NCI-H1694 treated with DMSO at 0.1 percent for 48 hours (cell line): ENCODE measurements around the gene STX4.

Experiments
- DNase-seq: peaks from one replicate; lab custom pipeline; 2025; lab: John Stamatoyannopoulos, UW

STX4 gene

GRCh38 chr16:31032736-31033708 is at the start of gene STX4:
TSS of gene STX4 (plus strand) at chr16:31033558. CDS start at chr16:31033806, 248 bp downstream.
- peak; percentile 77 for DNase-seq

GRCh38 chr16:30983898-30984610 is 49.3 kb upstream of the STX4 start:
- no peak for DNase-seq

- peak; percentile 36 for DNase-seq
These were observed 48.5 kb upstream of the STX4 start, which contains the start of gene HSD3B7 for GRCh38 chr16:30984669-30985400. TSS of gene HSD3B7 (plus strand) at chr16:30985207. CDS start at chr16:30985659, 452 bp downstream.

GRCh38 chr16:30985401-30986128 is 47.8 kb upstream of the STX4 start:
- DNase-seq: peak; percentile 4

GRCh38 chr16:30986129-30986991 is 47.0 kb upstream of the STX4 start:
- DNase-seq: no peak

- DNase-seq: no peak
These were observed 45.7 kb upstream of the STX4 start for GRCh38 chr16:30987581-30988190.

GRCh38 chr16:30989469-30990047 is 43.8 kb upstream of the STX4 start:
- DNase-seq: no peak

GRCh38 chr16:30990105-30990504 is 43.3 kb upstream of the STX4 start:
- no peak for DNase-seq

GRCh38 chr16:30991052-30991451 is 42.3 kb upstream of the STX4 start:
- DNase-seq: no peak

GRCh38 chr16:30992276-30992780 is 41.0 kb upstream of the STX4 start:
- DNase-seq: no peak

GRCh38 chr16:30992931-30993816 is 40.2 kb upstream of the STX4 start:
- no peak for DNase-seq

GRCh38 chr16:30995927-30996323 is 37.4 kb upstream of the STX4 start:
- no peak for DNase-seq

- DNase-seq: no peak
These were observed 36.9 kb upstream of the STX4 start for GRCh38 chr16:30996324-30996984.

- DNase-seq: no peak
These were observed 36.2 kb upstream of the STX4 start for GRCh38 chr16:30996985-30997724.

GRCh38 chr16:30997725-30998711 is 35.3 kb upstream of the STX4 start:
- DNase-seq: no peak
